Retinal pigment epithelial cell (primary cell): ENCODE measurements around the gene KLHL33.

Source experiments
- DNase-seq: peaks from one replicate; pipeline ENCODE4 v3.0.0-alpha.2; 2010; ENCODE audit warnings: low read depth
- H3K4me3 ChIP-seq: 2 replicates; pipeline ENCODE4 v1.5.1; 2011; ENCODE audit warnings: mild to moderate bottlenecking, low read length, control low read depth, moderate library complexity
- TF ChIP-seq, protein P1 (sequence below): conservative IDR thresholded peaks from 2 replicates; pipeline ENCODE4 v1.5.1; 2011; ENCODE audit warnings: low read depth, low read length, control low read depth, inconsistent platforms

The KLHL33 gene

DNA sequence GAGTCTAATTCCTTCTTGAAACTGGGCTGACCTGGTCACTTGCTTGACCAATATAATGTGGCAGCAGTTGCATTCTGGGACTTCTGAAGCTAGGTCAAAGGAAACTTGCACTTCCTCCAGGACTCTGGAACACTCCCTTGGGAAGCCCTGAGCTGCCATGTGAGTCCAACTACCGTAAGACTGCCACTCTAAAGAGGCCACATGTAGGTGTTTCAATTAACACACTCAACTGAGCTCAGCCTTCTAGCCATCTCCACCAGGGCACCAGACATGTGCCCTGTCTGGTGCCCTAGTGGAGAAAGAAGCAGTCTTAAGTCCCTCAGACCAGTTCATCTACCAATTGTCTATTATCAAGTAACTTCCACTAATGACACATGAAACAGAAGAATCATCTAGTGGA, 16.5 kb downstream of the KLHL33 start:
- no peak overlapping the region for H3K4me3 ChIP-seq
- DNase-seq: no peak
- TF ChIP-seq, protein P1, sequence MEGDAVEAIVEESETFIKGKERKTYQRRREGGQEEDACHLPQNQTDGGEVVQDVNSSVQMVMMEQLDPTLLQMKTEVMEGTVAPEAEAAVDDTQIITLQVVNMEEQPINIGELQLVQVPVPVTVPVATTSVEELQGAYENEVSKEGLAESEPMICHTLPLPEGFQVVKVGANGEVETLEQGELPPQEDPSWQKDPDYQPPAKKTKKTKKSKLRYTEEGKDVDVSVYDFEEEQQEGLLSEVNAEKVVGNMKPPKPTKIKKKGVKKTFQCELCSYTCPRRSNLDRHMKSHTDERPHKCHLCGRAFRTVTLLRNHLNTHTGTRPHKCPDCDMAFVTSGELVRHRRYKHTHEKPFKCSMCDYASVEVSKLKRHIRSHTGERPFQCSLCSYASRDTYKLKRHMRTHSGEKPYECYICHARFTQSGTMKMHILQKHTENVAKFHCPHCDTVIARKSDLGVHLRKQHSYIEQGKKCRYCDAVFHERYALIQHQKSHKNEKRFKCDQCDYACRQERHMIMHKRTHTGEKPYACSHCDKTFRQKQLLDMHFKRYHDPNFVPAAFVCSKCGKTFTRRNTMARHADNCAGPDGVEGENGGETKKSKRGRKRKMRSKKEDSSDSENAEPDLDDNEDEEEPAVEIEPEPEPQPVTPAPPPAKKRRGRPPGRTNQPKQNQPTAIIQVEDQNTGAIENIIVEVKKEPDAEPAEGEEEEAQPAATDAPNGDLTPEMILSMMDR: no peak

DNA sequence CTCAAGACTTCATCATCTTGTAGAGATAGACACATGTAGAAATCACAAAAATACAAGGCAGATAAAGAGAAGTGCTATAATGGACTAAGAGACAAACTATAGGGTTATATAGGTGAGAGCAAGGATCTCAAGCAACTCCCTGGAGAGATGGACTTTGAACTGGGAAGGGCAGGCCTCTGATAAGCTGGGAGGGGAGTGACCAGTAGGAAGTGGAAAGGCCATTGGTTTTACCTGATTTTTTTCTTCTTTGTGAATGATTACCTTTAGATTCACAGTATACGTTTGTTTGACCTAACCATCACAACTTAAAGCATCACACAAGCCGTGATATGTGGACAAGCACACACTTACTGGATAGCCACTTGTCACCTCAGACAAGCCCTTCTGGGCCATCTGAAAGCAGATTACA, 17.5 kb downstream of the KLHL33 start:
- DNase-seq: no peak
- TF ChIP-seq, protein P1: no peak
- no peak overlapping the region for H3K4me3 ChIP-seq

DNA sequence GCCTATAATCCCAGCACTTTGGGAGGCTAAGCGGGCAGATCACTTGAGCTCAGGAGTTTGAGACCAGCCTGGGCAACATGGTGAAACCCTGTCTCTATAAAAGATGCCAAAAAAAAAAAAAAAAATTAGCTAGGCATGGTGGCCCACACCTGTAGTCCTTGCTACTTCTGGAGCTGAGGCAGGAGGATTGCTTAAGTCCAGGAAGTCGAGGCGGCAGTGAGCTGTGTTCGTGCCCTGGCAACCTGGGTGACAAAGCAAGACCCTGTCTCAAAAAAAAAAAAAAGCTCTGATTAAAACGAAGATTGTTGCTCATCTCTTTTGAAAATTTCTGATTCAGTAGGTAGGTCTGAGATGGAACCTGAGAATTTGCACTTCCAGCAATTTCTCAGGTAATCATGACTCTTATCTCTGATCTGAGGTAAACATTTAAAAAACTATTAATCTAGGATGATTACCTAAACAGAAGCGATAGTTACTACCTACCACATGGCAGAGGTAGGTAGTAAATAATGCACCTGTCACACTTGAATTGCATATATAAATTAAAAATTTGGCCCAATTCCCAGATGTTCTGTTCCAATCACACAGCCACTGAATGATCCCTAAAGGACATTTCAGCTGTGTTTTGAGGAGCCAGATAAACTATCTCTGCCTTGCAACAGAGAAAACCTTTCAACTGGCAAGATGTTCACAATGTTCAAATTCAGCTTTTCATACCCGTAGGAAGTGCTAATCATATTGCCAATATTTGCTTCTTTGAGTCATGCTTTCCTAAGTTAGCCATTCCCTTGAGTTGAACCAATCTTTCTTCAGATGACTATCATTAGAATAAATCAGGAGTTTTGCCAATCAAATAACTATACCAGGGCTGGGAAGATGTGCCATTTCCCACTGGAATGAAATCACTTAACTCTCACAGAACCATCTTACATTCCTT, 18.4 kb downstream of the KLHL33 start:
- DNase-seq: no peak
- TF ChIP-seq, protein P1: no peak
- H3K4me3 ChIP-seq: no peak overlapping the region

DNA sequence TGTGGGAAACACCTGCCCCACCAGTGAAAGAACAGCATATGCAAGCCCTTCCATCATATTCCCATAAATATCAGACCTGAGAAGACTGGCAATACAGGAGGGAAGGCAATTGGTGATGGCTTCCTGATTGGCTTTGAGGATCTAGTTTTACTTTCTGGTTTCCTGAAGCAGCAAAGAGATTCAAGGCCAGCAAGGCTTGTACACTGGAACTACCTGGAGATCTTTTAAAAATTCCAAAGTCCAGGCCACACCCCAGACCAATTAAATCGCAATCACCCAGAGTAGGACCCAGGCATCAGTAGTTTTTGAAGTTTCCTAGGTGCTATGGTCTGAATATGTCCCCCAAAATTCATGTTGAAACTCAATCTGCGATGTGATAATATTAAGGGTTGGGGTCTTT, 19.7 kb downstream of the KLHL33 start:
- TF ChIP-seq, protein P1: no peak
- no peak for DNase-seq
- H3K4me3 ChIP-seq: no peak overlapping the region

DNA sequence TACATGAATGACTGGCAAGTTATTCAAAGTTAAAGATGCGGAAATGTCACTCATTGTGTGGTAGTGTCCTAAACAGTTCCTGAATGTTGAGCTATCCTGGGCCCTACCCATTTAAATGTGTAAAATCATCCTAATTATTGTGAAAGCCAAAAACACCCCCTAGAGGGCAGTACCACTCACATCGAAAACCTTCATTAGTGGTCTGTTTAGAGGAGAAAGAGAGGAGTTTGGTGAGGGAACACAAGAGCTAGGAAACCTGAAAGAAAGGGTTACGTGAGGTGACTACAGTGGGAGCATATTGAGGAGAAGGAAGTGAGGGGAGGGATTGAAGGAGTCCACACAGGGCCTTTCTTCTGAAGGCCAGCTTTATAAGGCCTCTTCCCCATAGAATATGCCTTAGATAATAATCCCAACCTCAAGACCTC, 20.2 kb downstream of the KLHL33 start:
- TF ChIP-seq, protein P1: peak; percentile 75
- no peak overlapping the region for H3K4me3 ChIP-seq
- no peak for DNase-seq

DNA sequence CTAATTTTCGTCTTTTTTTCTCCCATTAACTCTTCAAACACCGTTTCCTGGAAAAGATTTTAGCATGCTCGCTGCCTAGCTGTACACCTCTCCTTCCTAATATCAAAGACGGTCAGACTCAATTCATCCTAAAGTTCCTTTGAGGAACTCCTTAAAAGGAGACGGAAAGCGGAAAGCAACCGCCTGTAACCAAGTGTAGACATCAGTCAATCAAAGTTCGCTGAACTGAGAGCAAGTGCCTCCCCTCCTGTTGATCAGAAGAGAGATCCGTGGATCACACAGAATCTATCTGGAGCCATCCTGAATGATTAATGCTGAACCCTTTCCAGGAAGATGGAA, 22.3 kb downstream of the KLHL33 start:
- TF ChIP-seq, protein P1: no peak
- H3K4me3 ChIP-seq: peak overlapping the region; percentile 92
- DNase-seq: no peak
